Sigmoid colon (tissue), 4 donors: ENCODE measurements around the gene DNAJB12.
A peak's percentile ranks its signal among the peaks of the same experiment; 100 is the strongest.

Experiments
- EP300 ChIP-seq, 4 donors: sonication (generic); formaldehyde crosslinking; IDR thresholded peaks; one replicate each; pipeline ENCODE4 v1.6.1; 2017; ENCODE audit warnings: antibody characterized with exemption in 4 of 4
- POLR2A ChIP-seq, 2 donors: fragments of 450-650 bp; IDR thresholded peaks; one replicate each; pipeline ENCODE4 v1.6.1; 2016; ENCODE audit warnings: antibody characterized with exemption in 2 of 2, mild to moderate bottlenecking in 2 of 2, moderate library complexity in 2 of 2
- POLR2AphosphoS5 ChIP-seq, 4 donors: sonication (generic); formaldehyde crosslinking; IDR thresholded peaks; one replicate each; pipeline ENCODE4 v1.6.1; 2017; ENCODE audit warnings: antibody characterized with exemption in 4 of 4
- TF ChIP-seq, protein P1 (sequence below), 4 experiments: fragments of 450-650 bp in 3 of 4; fragments of 200-600 bp in 1 of 4; IDR thresholded peaks; one replicate each; pipeline ENCODE4 v1.5.1; 2016 to 2019; ENCODE audit warnings: antibody characterized with exemption in 4 of 4, mild to moderate bottlenecking in 3 of 4, moderate library complexity in 2 of 4

DNA sequence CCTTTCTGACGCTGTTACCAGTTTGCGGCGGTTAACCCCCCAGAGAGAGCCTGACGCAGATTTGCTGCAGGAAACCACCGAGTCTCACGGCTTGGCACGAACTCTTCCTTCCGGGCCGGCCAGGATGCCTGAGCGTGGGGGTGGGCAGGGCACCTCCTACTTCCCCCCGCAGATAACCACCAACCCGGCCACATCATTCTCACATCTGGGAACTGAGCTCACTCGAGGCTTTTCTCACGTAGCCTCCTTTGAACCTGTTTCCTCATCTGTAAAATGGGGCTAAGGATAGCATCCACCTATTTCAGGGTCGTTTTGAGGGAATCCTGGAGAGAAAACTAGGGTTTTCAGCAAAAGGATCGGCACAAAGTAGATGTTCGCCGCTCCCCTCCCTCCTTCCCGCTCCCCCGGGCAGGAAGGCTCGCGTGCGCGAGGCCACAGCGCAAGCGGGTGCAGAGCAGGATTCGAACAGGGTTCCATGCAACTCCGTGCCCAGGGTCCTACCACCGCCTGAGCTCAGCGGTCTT, 57.4 kb downstream of the DNAJB12 start:
- TF ChIP-seq POLR2AphosphoS5 (IDR thresholded peaks at IDR 0.05), result peak; percentile 57 to 86 (median 74)
- TF ChIP-seq, protein P1, sequence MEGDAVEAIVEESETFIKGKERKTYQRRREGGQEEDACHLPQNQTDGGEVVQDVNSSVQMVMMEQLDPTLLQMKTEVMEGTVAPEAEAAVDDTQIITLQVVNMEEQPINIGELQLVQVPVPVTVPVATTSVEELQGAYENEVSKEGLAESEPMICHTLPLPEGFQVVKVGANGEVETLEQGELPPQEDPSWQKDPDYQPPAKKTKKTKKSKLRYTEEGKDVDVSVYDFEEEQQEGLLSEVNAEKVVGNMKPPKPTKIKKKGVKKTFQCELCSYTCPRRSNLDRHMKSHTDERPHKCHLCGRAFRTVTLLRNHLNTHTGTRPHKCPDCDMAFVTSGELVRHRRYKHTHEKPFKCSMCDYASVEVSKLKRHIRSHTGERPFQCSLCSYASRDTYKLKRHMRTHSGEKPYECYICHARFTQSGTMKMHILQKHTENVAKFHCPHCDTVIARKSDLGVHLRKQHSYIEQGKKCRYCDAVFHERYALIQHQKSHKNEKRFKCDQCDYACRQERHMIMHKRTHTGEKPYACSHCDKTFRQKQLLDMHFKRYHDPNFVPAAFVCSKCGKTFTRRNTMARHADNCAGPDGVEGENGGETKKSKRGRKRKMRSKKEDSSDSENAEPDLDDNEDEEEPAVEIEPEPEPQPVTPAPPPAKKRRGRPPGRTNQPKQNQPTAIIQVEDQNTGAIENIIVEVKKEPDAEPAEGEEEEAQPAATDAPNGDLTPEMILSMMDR (IDR thresholded peaks at IDR 0.05), result no peak
- peak in 1 of 2 donors; percentile 11 for TF ChIP-seq POLR2A (IDR thresholded peaks at IDR 0.05)
- TF ChIP-seq EP300 (IDR thresholded peaks at IDR 0.05), result peak in 2 of 4 donors; percentile 73 to 83
